HG03439 (cell line): Measurements from ENCODE around the gene ASPDH.

ENCODE experiments used
- ATAC-seq: cut with Tn5 transposase; IDR thresholded peaks from one replicate; pipeline ENCODE4 v1.9.1; 2021; ENCODE audit warnings: mild to moderate bottlenecking, moderate library complexity; ENCODE audit not compliant: unreplicated experiment

The ASPDH gene

DNA sequence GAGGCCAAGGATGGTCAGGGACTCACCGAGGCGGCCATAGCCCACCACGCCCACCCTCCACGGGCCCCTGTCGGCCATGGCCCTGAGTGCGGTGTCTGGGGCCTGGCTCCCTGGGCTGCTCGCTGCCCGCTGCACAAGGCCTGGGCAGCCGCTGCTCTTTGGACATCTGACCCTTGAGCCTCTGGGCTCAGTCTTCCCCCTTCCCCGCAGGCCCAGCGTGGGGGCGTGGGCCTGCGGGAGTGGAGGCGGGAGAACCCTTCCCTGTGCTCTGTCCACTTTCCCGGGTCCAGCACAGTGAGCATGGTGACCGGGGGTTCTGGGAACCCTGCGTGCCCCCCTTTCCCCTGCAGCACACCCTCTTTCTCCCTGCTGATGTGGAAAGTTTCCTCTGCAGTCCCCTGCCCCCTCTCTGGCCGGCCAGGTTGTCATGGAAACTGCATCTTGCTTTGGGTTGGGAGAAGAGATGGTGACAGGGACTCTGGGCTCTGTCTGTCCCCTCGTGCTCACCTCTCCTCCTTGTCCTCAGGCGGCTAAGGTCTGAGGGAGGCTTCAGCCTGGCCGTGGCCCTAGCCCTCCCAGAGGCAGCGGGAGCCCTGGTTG, at the start of gene ASPDH:
Gene ASPDH, minus strand, starts transcription at position 168 of the 600 bp plus-strand sequence. Its CDS starts 90 bp downstream, at position 78.
- ATAC-seq: no peak

DNA sequence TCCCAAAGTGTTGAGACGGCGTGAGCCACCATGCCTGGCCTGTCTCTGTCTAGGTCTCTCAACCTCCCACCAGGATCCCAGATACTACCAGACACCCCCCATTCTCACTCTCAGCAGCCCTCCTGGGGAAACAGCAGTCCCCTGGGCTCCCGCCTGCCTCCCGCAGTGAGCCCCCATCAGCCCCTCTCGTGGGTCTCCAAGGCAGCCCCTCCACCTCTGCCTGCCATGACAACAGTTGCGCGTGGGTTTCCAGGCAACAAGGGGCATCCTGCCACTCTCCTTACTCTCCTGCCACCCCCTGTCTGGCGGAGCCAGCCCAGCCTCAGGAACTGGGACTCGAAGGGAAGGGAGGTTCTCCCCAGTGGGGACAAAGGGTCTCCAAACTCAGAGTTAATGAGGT, 49.3 kb upstream of the ASPDH start:
- no peak for ATAC-seq

DNA sequence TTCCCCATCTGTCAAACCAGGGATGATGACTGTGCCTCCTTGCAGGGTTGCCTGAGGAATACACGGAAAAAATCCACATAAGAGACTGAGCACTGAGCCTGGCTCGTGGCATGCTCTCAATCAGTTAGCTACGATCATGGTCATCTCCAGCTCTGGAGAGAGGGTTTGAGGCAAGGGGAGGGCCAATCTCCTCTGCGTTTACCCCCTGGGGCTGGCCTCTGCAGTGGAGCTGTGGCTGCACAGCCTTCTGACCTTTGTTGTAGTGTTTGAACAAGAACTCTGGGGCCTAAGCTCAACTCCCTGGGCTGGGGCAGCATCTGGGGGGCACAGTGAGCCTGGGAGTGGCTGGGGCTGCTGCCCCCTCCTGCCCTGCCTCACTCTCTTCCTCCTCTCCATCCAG, 48.6 kb upstream of the ASPDH start:
- ATAC-seq: no peak

DNA sequence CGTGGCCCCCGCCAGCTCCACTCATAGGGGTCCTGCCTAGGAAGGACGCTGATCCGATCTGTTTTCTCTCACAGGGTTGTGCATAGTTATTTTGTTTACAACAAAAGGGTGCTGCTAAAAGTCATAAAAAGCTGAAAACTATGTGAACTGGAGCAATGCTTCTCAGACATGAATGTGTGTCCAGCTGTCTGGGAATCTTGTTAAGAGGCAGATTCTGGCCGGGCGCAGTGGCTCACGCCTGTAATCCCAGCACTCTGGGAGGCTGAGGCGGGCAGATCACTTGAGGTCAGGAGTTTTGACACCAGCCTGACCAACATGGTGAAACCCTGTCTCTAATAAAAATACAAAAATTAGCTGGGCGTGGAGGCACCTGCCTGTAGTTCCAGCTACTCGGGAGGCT, 45.9 kb upstream of the ASPDH start:
- ATAC-seq: no peak

DNA sequence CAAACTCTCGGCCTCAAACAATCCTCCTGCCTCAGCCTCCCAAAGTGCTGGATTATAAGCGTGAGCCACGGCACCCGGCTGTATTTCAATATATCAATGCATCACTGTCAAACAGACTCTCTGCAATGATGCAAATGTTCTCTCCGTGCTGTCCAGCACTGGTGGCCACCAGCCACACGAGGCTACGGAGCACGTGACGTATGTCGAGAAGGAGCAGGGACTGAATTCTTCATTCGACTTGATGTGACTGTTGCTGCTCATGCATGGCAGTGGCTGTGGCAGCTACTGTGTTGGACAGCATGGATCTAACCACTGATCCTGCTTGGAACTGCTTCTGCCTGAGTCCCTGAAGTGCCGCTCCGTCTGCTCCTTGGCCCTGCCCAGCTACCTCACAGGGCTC, 44.7 kb upstream of the ASPDH start:
- ATAC-seq: no peak

DNA sequence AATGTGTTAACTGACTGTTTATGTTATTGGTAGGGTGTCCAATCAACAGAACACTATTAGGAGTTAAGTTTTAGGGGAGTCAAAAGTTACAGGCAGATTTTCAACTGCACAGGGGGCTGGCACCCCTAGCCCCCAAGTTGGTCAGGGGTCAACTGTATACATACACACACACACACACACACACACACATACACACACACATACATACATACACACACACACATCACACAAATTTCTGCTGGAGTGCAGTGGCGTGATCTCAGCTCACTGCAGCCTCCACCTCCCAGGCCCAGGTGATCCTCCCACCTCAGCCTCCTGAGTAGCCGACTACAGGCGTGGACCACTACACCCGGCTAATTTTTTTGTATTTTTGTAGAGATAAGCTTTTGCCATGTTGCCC, 44.3 kb upstream of the ASPDH start:
- ATAC-seq: no peak

DNA sequence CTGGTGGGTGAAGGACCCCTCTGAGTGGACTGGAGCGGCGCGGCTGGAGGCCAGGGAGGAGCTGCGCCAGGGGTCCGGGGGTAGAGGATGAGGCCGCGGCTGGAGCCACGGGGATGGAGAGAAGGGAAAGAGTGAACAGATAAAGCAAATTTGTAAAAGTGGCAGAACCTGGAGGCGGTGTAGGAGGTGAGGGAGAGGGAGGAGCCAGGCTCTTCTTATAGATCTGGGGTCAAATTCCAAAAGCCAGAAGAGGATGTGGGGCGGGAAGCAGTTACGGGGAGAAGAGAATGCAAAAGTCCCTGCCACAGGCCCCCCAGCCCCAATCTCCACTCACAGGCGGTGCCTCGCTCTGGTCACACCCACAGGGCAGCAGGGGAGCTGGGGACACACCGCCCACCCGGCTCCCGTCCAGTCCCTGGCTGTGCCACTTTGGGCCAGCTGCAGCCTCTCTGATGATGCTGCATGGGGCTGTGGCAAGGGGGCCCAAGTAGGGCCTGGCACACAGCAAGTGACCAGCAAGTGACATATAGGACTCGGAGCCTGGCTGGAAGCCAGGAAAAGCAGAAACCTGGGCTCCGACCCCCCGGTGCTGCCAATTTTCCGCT, 43.4 kb upstream of the ASPDH start:
- no peak for ATAC-seq

DNA sequence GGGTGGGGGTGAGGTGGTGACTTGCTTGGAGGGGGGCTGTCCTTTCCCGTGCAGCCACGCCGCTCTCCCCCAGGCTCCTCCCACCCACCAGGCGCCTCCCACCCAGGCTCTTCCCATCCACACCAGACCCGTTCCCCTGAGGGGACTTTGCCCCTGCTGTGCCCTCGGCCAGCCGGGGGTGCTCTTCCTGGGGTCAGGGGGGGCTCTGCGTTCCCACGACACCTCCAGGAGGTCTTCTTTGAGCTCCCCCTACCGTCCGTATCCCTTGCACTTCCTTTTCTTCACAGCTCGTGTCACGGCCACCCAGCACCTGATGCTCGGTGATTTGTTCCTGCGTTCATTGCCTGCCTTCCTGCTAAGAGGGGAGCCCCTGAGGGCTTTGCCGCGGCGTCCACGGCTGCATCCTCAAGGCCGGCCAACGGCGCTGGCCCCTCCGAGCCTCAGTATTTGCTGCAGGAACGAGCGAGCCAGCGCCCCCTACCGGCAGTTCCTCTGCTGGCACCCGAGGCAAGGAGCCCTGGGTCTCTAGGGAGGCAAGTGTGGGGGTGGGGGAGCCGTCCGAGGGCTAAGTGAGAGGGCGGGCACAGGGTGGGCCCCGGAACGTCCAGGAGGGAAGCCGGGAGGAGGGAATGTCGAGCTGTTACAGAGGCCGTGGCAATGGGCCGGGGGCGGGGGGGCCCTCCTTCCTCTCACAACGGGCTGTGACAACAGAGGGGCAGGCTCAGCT, 42.7 kb upstream of the ASPDH start:
- no peak for ATAC-seq

DNA sequence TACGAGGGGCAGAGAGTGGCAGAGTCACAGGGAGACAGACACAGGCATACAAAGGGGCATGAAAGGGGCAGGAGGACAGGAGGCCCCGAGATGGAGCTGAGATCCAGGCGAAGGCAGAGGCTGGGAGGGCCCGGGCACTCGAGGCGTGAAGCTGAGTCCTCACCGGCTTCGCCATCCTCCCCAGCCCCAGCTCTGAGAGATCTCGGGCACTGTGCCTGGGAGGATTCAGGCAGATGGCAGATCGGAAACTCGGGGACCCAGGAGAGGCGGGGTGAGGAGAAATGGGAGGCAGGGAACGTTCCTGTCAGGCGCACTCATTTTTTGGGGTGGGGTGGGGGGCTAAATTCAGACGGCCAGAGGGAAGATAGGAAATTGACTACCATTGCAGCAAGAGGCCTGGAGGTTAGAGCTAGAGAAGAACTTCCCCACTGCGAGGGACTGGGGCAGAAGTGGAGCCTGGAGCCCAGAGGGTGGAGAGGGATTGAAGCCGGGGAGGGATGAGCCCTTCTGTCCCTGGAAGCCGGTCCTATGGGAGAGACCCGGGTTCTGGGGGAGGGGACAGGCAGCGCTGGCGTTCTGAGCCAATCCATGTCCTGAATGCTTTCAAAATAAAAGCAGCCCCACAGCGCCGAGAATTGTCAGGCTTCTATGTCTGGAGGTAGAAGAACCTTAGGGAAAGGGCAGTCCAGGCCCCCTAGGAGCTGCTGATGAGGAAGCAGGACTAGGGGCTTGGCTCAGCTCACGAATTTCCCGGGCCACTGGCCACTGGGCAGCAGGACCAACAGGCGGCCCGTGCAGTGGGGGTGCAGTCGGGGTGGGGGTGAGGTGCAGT, 42.0 kb upstream of the ASPDH start:
- no peak for ATAC-seq

DNA sequence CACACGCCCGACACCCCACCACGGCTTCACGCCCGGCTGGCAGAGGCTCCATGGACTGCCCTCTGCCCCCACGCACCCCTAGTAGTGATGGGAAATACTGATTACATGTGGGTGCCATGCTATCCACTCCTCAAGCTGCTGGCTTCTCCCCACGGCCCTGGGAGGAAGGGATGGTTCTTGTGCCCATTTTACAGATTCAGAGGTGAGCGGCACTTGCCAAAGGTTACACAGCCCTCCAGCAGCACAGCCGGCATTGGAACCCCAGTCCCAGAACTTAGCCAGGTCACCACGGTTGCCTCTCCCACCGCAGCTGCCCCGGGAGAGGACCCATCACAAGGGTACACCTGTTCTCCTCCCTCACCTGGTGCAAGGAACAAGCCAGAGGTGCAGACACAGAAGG, 41.3 kb upstream of the ASPDH start:
- no peak for ATAC-seq

DNA sequence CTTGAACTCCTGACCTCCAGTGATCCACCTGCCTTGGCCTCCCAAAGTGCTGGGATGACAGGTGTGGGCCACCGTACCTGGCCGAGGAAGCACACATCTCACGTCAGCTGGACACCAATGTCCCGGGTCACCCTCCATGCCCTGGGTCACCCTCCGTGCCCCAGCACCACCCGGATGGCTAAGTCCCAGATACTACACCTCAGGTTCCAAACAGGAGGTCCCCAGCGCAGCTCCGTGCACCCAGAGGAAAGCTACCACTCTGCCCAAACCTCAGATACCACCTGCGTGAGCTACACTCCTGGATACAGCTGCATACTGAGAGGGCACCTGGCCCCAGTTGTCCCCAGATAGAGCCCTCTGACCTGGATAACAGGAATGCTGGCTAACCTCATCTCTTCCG, 40.5 kb upstream of the ASPDH start:
- ATAC-seq: no peak

DNA sequence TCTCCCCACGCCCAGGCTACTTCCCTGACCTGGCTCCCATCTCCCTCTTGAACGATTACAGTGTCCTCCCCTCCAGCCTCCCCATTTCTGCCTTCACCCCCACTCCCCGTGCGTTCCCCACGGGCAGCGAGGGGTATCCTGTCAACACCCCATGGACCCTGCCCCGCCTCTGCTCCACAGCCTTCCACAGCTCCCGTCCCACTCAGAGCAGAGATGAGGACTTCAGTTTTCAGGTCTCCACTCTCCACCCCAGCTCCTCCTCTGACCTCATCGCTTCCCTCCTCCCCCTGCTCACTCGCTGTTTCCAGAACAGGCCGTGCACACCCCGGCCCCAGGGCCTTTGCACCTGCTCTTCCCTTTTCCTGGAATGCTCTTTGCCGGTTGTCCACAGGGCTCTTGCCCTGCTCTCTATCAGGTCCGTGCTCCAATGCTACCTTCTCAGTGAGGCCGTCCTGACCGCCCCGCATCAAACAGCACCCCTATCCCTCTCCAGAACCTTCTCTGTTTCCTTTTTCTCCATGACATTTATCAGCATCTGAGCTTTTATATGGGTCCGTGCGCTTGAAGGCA, 39.5 kb upstream of the ASPDH start:
- no peak for ATAC-seq

DNA sequence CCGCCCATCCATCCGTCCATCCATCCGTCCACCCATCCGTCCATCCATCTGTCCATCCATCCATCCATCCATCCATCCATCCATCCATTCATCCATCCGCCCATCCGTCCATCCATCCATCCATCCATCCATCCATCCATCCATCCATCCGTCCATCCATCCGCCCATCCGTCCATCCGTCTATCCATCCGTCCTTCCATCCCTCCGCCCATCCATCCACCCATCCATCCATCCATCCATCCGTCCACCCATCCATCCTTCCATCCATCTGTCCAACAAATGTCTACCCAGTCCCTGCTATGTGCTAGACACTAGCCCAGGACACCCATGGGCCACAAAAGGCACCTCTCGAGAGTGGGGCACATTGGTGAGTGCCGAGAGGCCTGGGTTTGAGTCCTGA, 38.8 kb upstream of the ASPDH start:
- ATAC-seq: no peak

DNA sequence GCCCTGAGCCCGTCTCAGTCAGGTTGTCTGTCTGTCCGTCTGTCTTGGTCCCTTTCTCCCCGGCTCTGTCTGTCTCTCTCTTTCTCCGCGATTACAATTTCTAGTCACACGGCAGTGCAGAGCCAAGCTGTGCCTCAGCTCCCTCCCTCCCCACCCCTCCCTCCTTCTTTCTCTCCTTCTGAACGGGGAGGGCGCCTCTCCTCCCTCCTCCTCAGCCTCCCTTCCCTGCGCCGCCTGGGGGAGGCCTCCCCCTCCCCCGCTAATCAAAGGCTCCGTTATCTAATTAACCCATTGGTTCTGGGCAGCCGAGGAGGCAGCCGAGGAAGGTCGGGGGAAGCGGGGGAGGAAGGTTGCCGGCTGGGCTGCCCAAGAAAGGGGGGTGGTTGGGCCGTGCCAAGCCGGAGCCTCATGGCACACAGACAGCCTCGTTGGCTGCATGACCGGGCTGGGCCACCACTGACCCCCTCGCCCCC, 38.0 kb upstream of the ASPDH start:
- ATAC-seq: no peak

DNA sequence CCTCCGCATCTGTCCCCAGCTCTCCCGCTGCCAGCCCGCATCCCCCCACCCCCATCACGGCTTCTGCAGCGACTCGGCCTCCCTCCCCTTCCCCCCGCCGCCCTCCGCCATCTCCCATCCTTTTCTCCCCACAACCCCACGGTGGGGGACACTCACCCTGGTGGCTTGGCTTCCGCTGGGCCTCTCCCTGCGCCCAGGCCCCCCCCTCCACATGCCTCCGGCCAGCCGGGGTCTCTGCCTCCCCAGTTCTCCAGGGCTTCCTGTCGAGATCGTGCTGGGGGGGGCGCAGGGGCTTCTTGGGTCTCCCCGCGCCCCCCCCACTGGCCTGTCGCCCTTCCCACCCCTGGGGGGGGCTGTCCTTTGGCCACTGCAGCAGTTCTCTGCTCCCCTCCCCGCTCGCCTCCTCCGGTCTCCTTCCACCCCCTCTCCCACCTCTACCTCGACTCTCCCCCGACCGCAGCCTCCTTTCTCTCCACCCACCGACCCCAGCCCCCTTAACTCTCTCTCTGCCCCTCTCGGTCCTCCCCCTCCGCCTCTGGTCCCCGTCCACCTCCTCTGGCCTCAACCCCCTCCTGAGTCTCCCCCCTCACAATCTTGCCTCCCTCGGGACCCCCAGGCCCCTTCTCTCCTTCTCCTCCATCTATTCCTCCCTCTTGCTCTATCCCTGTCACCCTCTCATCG, 37.5 kb upstream of the ASPDH start:
- no peak for ATAC-seq

DNA sequence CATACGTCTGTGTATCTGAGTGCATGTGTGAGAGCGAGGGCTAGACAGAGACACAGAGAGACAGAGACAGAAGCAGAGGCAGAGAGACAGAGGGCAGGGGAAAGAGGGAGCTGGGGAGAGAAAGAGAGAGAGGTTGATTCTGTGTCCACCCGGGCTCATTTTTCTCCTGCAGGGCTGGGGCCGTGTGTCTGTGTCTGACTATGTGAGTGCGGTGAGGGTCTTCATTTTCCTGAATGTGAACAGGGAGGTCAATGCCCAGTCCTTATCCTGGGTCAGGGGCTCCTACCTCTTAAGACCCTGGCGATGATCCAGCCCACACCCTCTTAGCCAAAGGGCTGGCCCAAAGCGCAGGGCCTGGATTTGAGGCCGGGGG, 36.9 kb upstream of the ASPDH start:
- ATAC-seq: no peak

DNA sequence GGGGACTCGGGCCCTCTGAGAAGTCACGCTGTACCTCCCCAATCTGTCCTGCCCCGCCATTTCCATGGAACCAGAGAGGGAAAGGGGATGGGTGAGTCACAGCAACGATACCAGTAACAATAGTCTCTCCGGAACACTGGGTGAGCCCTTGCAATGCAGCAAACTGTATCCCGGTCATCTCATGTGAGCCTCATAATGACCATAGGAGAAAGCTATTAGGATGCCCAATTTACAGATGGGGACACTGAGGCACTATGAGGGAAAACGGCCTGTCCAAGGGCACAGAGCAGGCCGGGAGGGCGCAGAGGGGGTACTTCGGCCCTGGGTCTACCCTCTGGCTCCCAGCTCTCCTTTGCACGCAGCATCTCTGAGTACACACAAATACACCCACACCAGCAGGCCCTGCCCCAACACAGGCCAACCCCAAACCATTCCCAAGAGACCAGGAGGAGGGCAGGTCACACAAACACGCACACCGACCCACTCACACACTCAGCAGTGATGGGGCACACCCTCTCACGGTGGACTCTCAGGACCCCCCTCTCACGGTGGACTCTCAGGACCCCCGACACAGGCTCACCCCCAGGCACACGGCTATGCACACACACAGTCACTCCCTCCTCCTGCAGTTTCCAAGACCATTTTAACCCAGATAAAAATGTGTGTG, 36.3 kb upstream of the ASPDH start:
- ATAC-seq: no peak

DNA sequence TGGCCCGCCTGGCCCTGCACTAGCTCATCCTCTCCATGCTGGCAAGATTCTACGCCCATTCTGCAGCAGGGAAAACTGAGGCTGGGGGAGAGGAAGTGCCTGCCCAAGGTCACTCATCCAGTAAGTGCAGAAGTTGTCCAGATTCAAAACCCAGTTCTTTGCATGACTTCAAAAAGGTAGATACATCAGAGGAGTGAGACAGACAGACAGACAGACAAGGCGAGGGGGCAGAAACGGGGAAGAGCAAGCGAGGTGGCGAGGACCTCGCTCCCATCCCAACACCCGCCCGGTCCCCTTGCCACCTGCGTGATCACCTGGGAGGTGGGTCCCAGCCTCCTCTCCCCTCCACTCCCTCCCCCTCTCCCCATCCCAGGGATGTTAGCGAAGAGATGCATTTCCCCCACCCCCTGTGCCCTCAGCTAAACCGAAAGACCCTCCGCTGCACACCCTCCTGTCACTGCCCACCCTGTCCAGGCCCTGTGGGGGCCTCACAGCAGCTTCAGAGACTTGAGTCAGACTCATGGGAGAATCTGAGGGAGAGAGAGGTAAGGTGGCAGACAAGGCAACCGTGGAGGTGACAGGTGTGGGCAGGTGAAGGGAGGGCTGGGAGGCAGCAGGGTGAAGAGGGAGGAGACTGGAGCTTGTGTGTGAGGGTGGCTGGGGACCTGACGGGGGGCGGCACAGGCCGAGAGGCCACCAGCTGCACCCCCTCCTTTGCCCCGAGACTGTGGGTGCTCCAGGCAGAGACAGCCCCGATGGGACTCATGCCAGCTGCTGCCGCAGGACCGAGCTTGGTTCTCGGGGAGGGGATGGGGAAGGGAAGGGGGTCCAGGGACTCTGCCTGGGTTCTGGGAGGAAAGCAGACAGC, 35.6 kb upstream of the ASPDH start:
- ATAC-seq: no peak
